Neuron (in vitro differentiated cells): ENCODE measurements around the gene ARHGEF10L.

Source experiments
- H2AFZ ChIP-seq: one replicate; pipeline ENCODE4 v1.6.1; 2013; ENCODE audit warnings: low read depth, mild to moderate bottlenecking, inconsistent platforms, low read length, moderate library complexity
- H3K27me3 ChIP-seq: one replicate; pipeline ENCODE4 v1.6.1; 2013; ENCODE audit warnings: low read length; ENCODE audit not compliant: insufficient read depth
- H3K36me3 ChIP-seq: one replicate; pipeline ENCODE4 v1.6.1; 2013; ENCODE audit warnings: low read length; ENCODE audit not compliant: insufficient read depth
- H3K4me1 ChIP-seq: one replicate; pipeline ENCODE4 v1.6.1; 2013; ENCODE audit warnings: low read length; ENCODE audit not compliant: insufficient read depth
- H3K4me3 ChIP-seq: 2 replicates; pipeline ENCODE4 v1.5.1; 2013; ENCODE audit warnings: mild to moderate bottlenecking, low read length, moderate library complexity
- H3K9me3 ChIP-seq: one replicate; pipeline ENCODE4 v1.6.1; 2013; ENCODE audit warnings: low read length

The ARHGEF10L gene

GRCh38 chr1:17529381-17529780, 10.1 kb upstream of the ARHGEF10L start:
- Histone ChIP-seq H3K27me3 (peaks cover 6% of the 10 kb centered on the region), H3K4me3 (no peak overlapping the region), H3K9me3 (no peaks in the 10 kb centered on the region), H3K36me3 (no peaks in the 10 kb centered on the region), H2AFZ (no peak overlapping the region), H3K4me1 (no peaks in the 10 kb centered on the region)

DNA sequence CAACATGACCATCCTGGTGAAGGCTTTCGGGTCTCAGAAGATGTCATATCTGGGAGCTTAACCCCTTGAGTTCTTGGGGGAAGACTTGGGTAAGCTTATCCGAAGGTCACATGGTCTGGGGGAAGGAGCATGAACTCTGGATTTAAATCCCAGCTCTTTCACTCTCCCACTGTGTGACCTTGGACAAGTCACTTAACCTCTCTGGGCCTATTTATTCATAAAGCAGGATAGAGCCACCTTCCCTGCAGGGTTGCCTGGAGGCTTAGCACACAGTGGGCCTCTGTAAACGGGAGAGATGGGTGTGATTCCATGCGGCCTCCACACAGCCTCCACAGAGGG, 8.2 kb upstream of the ARHGEF10L start:
- Histone ChIP-seq H3K36me3 (no peaks in the 10 kb centered on the region), H3K27me3 (peaks cover 1% of the 10 kb centered on the region), H3K4me3 (no peak overlapping the region), H3K9me3 (no peaks in the 10 kb centered on the region), H2AFZ (no peak overlapping the region), H3K4me1 (no peaks in the 10 kb centered on the region)

DNA sequence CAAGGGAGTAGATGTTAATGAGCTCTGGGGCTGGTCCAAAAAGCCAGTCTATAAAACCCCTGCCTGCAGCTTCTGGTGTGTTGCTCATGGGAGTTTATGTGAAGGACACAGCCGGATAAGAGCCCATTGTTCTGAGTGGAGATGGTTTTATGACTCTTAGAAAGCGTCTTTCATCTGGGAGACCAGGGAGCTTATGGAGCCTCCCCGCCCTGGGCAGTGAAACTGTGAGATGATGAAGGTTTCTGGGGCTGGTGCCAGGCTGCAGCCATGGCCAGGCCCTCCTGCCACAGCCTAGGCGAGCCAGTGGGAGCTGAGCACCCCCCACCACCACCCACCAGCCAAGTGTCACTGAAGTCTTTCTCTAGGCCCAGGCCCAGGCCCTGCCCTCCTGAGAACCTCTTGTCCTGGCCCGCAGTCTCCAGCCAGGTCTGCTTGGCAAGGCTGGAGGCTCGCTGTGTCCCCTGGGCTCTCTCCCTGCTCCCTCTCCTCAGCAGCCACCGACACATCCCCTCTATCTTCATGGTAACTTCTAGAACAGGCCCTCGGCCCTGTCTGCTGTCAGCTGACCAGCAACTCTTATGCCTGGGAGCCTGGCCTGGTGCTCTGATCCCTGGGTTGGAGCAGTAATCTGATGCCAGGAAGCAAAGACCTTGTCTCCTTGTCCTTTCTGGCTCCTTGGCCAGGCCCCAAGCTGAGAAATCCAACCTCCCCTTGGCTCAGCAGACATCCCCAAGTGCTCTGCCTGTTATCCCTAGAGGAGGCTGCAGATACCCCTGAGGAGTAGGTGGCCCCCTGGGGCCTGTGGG, 7.6 kb upstream of the ARHGEF10L start:
- Histone ChIP-seq H2AFZ (no peak overlapping the region), H3K36me3 (no peaks in the 10 kb centered on the region), H3K27me3 (no peaks in the 10 kb centered on the region), H3K4me1 (no peaks in the 10 kb centered on the region), H3K9me3 (no peaks in the 10 kb centered on the region), H3K4me3 (no peak overlapping the region)

GRCh38 chr1:17533201-17533600, 6.3 kb upstream of the ARHGEF10L start:
- no peak overlapping the region for H3K4me3 ChIP-seq

GRCh38 chr1:17535300-17535936, 4.1 kb upstream of the ARHGEF10L start:
- H3K9me3 ChIP-seq, result no peaks in the 10 kb centered on the region
- no peaks in the 10 kb centered on the region for H3K27me3 ChIP-seq
- no peak overlapping the region for H2AFZ ChIP-seq
- peaks cover 14% of the 10 kb centered on the region for H3K4me1 ChIP-seq
- no peak overlapping the region for H3K4me3 ChIP-seq
- no peaks in the 10 kb centered on the region for H3K36me3 ChIP-seq

More at GRCh38 chr1:17533201-17533600, 6.3 kb upstream of the ARHGEF10L start:
- Histone ChIP-seq H3K9me3 (no peaks in the 10 kb centered on the region), H3K4me1 (peaks cover 3% of the 10 kb centered on the region), H2AFZ (no peak overlapping the region), H3K36me3 (no peaks in the 10 kb centered on the region), H3K27me3 (no peaks in the 10 kb centered on the region)

DNA sequence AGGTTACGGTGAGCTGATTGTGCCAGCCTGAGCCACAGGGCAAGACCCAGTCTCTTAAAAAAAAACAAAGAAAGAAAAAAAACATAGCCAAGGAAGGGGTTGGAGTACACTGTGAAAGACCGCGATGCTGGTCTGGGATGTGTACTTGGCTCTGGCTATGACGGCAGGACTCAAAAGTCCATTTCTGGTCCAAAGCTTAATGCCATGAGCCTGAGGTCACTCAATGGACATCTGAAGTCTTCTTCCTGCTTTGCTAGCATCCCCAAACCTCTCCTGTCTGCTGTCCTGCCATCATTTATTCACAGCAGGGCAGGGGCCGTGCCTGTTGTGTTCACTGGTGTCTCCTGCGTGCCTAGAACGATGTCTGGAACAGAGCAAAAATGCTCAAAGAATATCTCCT, 1.5 kb upstream of the ARHGEF10L start:
- Histone ChIP-seq H3K36me3 (no peaks in the 10 kb centered on the region), H3K27me3 (no peaks in the 10 kb centered on the region), H2AFZ (no peak overlapping the region), H3K4me3 (no peak overlapping the region), H3K9me3 (no peaks in the 10 kb centered on the region), H3K4me1 (peaks cover 20% of the 10 kb centered on the region)

DNA sequence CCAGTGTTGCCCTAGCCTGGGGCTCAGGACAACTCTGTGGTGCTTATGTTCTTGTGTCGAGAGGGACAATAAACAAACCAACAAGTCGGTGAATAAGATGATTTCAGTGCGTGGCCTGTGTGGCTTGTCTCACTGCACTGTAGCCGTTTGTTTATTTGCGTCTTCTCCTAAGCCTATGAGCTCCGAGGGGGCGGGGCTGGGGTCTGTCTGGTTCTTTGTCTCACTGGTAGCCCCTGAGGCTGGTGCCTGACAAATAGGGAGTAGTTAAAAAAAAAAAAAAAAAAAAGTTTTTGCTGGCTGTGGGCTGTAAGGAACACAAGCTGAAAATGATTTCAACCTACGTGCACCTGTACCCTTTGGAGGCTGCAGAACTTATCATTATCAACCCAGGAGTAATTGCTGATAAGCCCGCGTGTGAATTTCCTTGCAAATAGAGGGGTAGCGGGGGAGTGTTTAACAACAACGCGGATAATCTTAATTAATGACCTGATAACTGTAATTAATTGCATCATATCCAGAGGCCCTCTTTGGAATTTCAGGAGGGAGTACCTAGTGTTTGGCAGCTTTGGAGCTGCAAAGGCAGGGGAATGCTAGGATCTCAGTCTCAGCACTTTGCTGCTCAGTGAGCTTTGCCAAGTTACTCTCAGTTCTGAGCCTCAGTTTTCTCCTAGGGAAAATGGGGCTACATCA, 925 bp upstream of the ARHGEF10L start:
- H2AFZ ChIP-seq, result no peak overlapping the region
- no peaks in the 10 kb centered on the region for H3K36me3 ChIP-seq
- peak overlapping the region; percentile 4 for H3K4me3 ChIP-seq
- H3K27me3 ChIP-seq, result no peaks in the 10 kb centered on the region
- no peaks in the 10 kb centered on the region for H3K9me3 ChIP-seq
- peaks cover 20% of the 10 kb centered on the region for H3K4me1 ChIP-seq

GRCh38 chr1:17539118-17539476, 401 bp upstream of the ARHGEF10L start:
- H3K36me3 ChIP-seq, result no peaks in the 10 kb centered on the region
- peaks cover 20% of the 10 kb centered on the region for H3K4me1 ChIP-seq
- no peaks in the 10 kb centered on the region for H3K27me3 ChIP-seq
- H3K9me3 ChIP-seq, result no peaks in the 10 kb centered on the region
- peak overlapping the region; percentile 38 for H3K4me3 ChIP-seq
- H2AFZ ChIP-seq, result no peak overlapping the region

DNA sequence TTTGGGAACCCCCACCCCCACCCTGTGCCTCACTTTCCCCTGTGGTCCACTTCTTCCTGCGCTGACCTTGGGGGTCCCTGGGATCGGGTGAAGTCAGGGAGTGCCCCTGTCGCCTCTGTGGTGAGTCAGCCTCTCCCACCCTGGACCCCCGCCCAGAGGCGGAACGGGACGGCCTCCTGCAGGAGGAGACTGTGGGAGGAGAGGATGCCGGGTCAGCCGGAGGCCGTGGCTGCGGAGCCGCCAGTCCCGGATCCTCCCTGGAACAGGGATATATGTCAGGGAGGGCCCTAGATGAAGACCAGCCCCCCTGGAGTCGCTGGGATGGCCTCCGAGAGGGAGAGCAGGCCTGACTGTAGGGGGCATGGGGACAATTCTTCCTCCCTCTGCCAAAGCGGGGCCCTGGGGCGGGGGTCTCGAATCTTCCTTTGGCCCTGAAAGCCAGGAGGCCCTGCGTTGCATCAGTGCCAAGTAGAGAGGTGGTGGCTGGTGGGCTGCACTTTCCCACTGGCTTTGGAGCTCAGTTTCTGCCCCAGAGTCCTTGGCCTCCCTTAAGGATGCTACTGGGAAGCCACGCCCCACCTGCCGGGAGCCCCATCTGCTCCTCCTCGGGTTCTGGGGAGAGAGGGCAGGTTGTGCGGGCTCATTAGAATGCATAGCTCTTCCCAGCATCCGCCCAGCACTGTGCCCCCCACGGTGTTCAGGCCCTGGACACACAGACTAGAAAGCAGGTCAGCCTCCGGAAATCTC, 930 bp downstream of the ARHGEF10L start:
- peak overlapping the region; percentile 37 for H2AFZ ChIP-seq
- H3K9me3 ChIP-seq, result no peaks in the 10 kb centered on the region
- no peaks in the 10 kb centered on the region for H3K36me3 ChIP-seq
- peak overlapping the region; percentile 76 for H3K4me3 ChIP-seq
- H3K4me1 ChIP-seq, result peaks cover 20% of the 10 kb centered on the region
- H3K27me3 ChIP-seq, result no peaks in the 10 kb centered on the region

DNA sequence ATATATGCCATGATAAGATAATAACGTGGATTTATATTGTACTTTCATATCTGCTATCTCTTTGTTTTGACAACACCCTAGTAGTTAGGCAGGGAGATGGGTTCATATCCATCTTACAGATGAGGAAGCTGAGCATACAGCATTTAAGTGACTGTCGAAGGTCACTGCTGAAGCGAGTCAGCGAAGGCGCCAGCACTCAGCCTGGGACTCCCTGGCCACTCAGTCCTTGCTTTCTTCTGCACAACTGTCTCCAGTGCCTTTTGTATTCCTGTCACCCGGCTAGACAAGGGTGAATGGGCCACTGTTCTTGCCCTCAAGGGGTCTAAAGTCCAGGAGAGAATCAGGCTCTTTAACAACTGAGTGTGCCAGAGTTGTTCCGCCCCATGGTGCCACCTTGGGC, 3.1 kb downstream of the ARHGEF10L start:
- no peak overlapping the region for H3K4me3 ChIP-seq
- H3K4me1 ChIP-seq, result peaks cover 30% of the 10 kb centered on the region
- no peak overlapping the region for H2AFZ ChIP-seq
- H3K9me3 ChIP-seq, result no peaks in the 10 kb centered on the region
- no peaks in the 10 kb centered on the region for H3K27me3 ChIP-seq
- H3K36me3 ChIP-seq, result no peaks in the 10 kb centered on the region

- Histone ChIP-seq H3K36me3 (no peaks in the 10 kb centered on the region), H3K4me3 (no peak overlapping the region), H3K4me1 (peaks cover 20% of the 10 kb centered on the region), H3K9me3 (no peaks in the 10 kb centered on the region), H2AFZ (no peak overlapping the region), H3K27me3 (no peaks in the 10 kb centered on the region)
Observed at GRCh38 chr1:17544776-17545350, 5.4 kb downstream of the ARHGEF10L start.

DNA sequence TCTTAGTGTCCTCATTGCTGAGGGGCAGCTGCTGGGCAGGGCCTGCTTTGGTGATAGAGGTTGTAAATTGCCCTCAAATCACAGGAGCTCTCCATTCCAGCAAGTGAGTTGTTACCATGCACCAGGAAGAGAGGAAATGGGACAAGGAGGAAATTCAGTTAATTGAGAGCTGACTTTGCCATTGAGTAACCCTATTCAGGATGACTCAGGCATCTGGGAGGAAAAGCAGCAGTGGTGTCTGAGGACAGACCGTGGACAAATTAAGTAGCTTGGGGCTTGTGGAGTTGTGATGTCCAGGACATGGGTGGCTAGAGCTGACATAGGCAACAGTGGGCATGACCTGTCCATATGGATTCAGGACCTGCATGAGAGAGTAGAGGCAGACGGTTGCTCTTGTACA, 5.9 kb downstream of the ARHGEF10L start:
- Histone ChIP-seq H3K36me3 (no peaks in the 10 kb centered on the region), H3K4me3 (no peak overlapping the region), H2AFZ (no peak overlapping the region), H3K9me3 (no peaks in the 10 kb centered on the region), H3K4me1 (peaks cover 20% of the 10 kb centered on the region), H3K27me3 (no peaks in the 10 kb centered on the region)
